Neuronal stem cell (in vitro differentiated cells): ENCODE measurements around the gene STAT6.

Experiments
- DNase-seq: peaks from one replicate; pipeline ENCODE4 v3.0.0-alpha.2; 2013; ENCODE audit warnings: low spot score
- H2AFZ ChIP-seq: one replicate; pipeline ENCODE4 v1.6.1; 2013; ENCODE audit warnings: mild to moderate bottlenecking, low read length, inconsistent platforms
- H2AK5ac ChIP-seq: 2 replicates; pipeline ENCODE4 v1.6.1; 2013; ENCODE audit warnings: low read depth, mild to moderate bottlenecking, inconsistent platforms, low read length, moderate library complexity, mixed read lengths
- H2BK120ac ChIP-seq: 2 replicates; pipeline ENCODE4 v1.6.1; 2013; ENCODE audit warnings: low read depth, mild to moderate bottlenecking, inconsistent platforms, low read length, moderate library complexity, mixed read lengths
- H2BK12ac ChIP-seq: one replicate; pipeline ENCODE4 v1.6.1; 2013; ENCODE audit warnings: low read length, inconsistent platforms
- H2BK15ac ChIP-seq: 2 replicates; pipeline ENCODE4 v1.6.1; 2013; ENCODE audit warnings: mild to moderate bottlenecking, low read length, inconsistent platforms, mixed read lengths
- H2BK5ac ChIP-seq: one replicate; pipeline ENCODE4 v1.6.1; 2013; ENCODE audit warnings: inconsistent platforms, mild to moderate bottlenecking, low read length, moderate library complexity
- H3K14ac ChIP-seq: one replicate; pipeline ENCODE4 v1.6.1; 2013; ENCODE audit warnings: low read length, inconsistent platforms
- H3K18ac ChIP-seq: 2 replicates; pipeline ENCODE4 v1.6.1; 2013; ENCODE audit warnings: low read length, inconsistent platforms
- H3K23ac ChIP-seq: 2 replicates; pipeline ENCODE4 v1.6.1; 2013; ENCODE audit warnings: low read depth, mild to moderate bottlenecking, mixed read lengths, low read length, inconsistent platforms; ENCODE audit not compliant: poor library complexity
- H3K27ac ChIP-seq: replicated peaks from 3 replicates; pipeline ENCODE4 v1.5.1; 2013; ENCODE audit warnings: low read length, inconsistent platforms
- H3K27me3 ChIP-seq, 3 experiments: 2 replicates each; pipeline ENCODE4 v1.6.1; 2013; ENCODE audit warnings: low read length in 3 of 3, mild to moderate bottlenecking in 2 of 3, inconsistent platforms in 1 of 3, low read depth in 1 of 3, mixed read lengths in 1 of 3, moderate library complexity in 1 of 3; ENCODE audit not compliant: control insufficient read depth in 3 of 3, insufficient read depth in 3 of 3
- H3K36me3 ChIP-seq, 2 donors: replicated peaks in 1 of 2; 2 replicates each; pipeline ENCODE4 v1.6.1; 2013; ENCODE audit warnings: low read length in 2 of 2; ENCODE audit not compliant: control insufficient read depth in 2 of 2, insufficient read depth in 2 of 2
- H3K4ac ChIP-seq: 2 replicates; pipeline ENCODE4 v1.6.1; 2013; ENCODE audit warnings: inconsistent platforms, mild to moderate bottlenecking, low read length, moderate library complexity
- H3K4me1 ChIP-seq, 2 donors: 1 replicate in 1 of 2; 2 replicates in 1 of 2; pipeline ENCODE4 v1.6.1; 2013; ENCODE audit warnings: low read length in 2 of 2, low read depth in 1 of 2; ENCODE audit not compliant: control insufficient read depth in 2 of 2, insufficient read depth in 1 of 2
- H3K4me2 ChIP-seq: one replicate; pipeline ENCODE4 v1.6.1; 2013; ENCODE audit warnings: mild to moderate bottlenecking, low read length, inconsistent platforms; ENCODE audit not compliant: insufficient read depth, poor library complexity, severe bottlenecking
- H3K4me3 ChIP-seq, 2 donors: 2 replicates each; pipeline ENCODE4 v1.5.1; 2013; ENCODE audit warnings: low read length in 2 of 2, mild to moderate bottlenecking in 2 of 2, inconsistent platforms in 1 of 2, moderate library complexity in 1 of 2
- H3K79me1 ChIP-seq: one replicate; pipeline ENCODE4 v1.6.1; 2013; ENCODE audit warnings: low read depth, mild to moderate bottlenecking, inconsistent platforms, low read length, moderate library complexity
- H3K9ac ChIP-seq: one replicate; pipeline ENCODE4 v1.6.1; 2013; ENCODE audit warnings: mild to moderate bottlenecking, low read depth, low read length, inconsistent platforms; ENCODE audit not compliant: poor library complexity
- H3K9me3 ChIP-seq, 2 donors: replicated peaks in 1 of 2; 2 replicates each; pipeline versions ENCODE3 to v1.6.1; 2013; ENCODE audit warnings: low read length in 2 of 2, mild to moderate bottlenecking in 2 of 2, inconsistent platforms in 1 of 2, low read depth in 1 of 2, mixed read lengths in 1 of 2, moderate library complexity in 1 of 2; ENCODE audit not compliant: control insufficient read depth in 2 of 2, insufficient read depth in 1 of 2
- H4K8ac ChIP-seq: one replicate; pipeline ENCODE4 v1.6.1; 2013; ENCODE audit warnings: low read depth, mild to moderate bottlenecking, inconsistent platforms, low read length, moderate library complexity
- H4K91ac ChIP-seq: one replicate; pipeline ENCODE4 v1.6.1; 2013; ENCODE audit warnings: low read length, low read depth, mild to moderate bottlenecking, inconsistent platforms; ENCODE audit not compliant: poor library complexity
- WGBS, 2 donors: extraction: QIAGEN DNeasy Blood & Tissue Kit; methylation state at CpG; one replicate each; pipeline ENCODE4 v1.1.7; 2013; ENCODE audit warnings: missing lambda C conversion rate in 2 of 2, mixed read lengths in 1 of 2; ENCODE audit not compliant: insufficient read length in 2 of 2, insufficient replicate concordance in 1 of 2; ENCODE audit errors: extremely low coverage in 2 of 2; 5-methylcytosine and 5-hydroxymethylcytosine counted together

The STAT6 gene

GRCh38 chr12:57158665-57159064, 47.5 kb upstream of the STAT6 start:
- H3K9me3 ChIP-seq: no peaks in the 10 kb centered on the region
- no peaks in the 10 kb centered on the region for H3K79me1 ChIP-seq
- no peak overlapping the region for H2BK120ac ChIP-seq
- no peak for DNase-seq
- peak overlapping the region; percentile 34 for H3K9ac ChIP-seq
- peaks cover 71 to 100% of the 10 kb centered on the region in 2 donors for H3K36me3 ChIP-seq
- H2BK15ac ChIP-seq: no peak overlapping the region
- H4K91ac ChIP-seq: no peak overlapping the region
- H3K27me3 ChIP-seq: no peaks in the 10 kb centered on the region
- no peak overlapping the region for H3K4ac ChIP-seq
- no peak overlapping the region for H2AFZ ChIP-seq
- H2AK5ac ChIP-seq: no peak overlapping the region
- peaks cover 1 to 3% of the 10 kb centered on the region in 2 donors for H3K4me1 ChIP-seq
- peak overlapping the region; percentile 47 for H3K23ac ChIP-seq
- H2BK12ac ChIP-seq: no peak overlapping the region
- no peak overlapping the region for H3K18ac ChIP-seq
- no peak overlapping the region for H3K4me2 ChIP-seq
- WGBS, 2 donors: no CpG with 5 or more reads among the region's 4 CpGs
- no peak overlapping the region for H3K4me3 ChIP-seq
- H2BK5ac ChIP-seq: peak overlapping the region; percentile 45
- no peak overlapping the region for H4K8ac ChIP-seq
- H3K27ac ChIP-seq: no peak overlapping the region
- H3K14ac ChIP-seq: no peak overlapping the region

DNA sequence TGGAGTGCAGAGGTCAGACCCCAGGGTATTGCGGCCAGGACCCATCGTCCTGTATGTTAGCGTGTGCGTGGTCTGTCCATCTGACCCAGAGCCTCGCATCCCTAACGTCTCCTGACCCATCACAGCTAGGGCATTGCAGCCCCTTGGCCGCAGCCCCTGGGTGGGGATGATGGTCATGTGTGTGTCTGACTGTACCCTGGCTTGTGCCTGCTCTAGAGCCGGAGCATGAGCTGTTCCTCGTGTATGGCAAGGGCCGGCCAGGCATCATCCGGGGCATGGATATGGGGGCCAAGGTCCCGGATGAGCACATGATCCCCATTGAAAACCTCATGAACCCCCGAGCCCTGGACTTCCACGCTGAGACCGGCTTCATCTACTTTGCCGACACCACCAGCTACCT, 47.0 kb upstream of the STAT6 start:
- Histone ChIP-seq H2BK120ac (no peak overlapping the region), H3K27me3 (no peaks in the 10 kb centered on the region), H2BK5ac (peak overlapping the region; percentile 45), H3K23ac (peak overlapping the region; percentile 47), H3K4ac (no peak overlapping the region), H2BK15ac (no peak overlapping the region), H2AFZ (no peak overlapping the region), H4K8ac (no peak overlapping the region), H3K27ac (no peak overlapping the region), H3K36me3 (peaks cover 73 to 98% of the 10 kb centered on the region in 2 donors), H3K9ac (peak overlapping the region; percentile 34), H3K79me1 (no peaks in the 10 kb centered on the region), H3K4me3 (no peak overlapping the region), H3K9me3 (no peaks in the 10 kb centered on the region), H3K4me2 (no peak overlapping the region), H3K14ac (no peak overlapping the region), H4K91ac (peak overlapping the region; percentile 39), H3K18ac (no peak overlapping the region), H2AK5ac (no peak overlapping the region), H2BK12ac (no peak overlapping the region), H3K4me1 (peaks cover 1 to 3% of the 10 kb centered on the region in 2 donors)
- no CpG with 5 or more reads among the region's 16 CpGs for WGBS, 2 donors
- no peak for DNase-seq

- no peak for DNase-seq
- peak overlapping the region; percentile 2 for H3K9ac ChIP-seq
- no peak overlapping the region for H4K91ac ChIP-seq
- no peak overlapping the region for H3K18ac ChIP-seq
- H2BK12ac ChIP-seq: no peak overlapping the region
- H2BK15ac ChIP-seq: no peak overlapping the region
- H3K4me2 ChIP-seq: no peak overlapping the region
- no peak overlapping the region for H2AK5ac ChIP-seq
- no peak overlapping the region for H3K27ac ChIP-seq
- peaks cover 72 to 98% of the 10 kb centered on the region in 2 donors for H3K36me3 ChIP-seq
- no CpG with 5 or more reads among the region's 5 CpGs for WGBS, 2 donors
- no peak overlapping the region for H2BK120ac ChIP-seq
- no peak overlapping the region for H3K4me3 ChIP-seq
- H3K4me1 ChIP-seq: peaks cover 1 to 3% of the 10 kb centered on the region in 2 donors
- no peaks in the 10 kb centered on the region for H3K9me3 ChIP-seq
- H3K79me1 ChIP-seq: no peaks in the 10 kb centered on the region
- H3K4ac ChIP-seq: no peak overlapping the region
- H3K27me3 ChIP-seq: no peaks in the 10 kb centered on the region
- H3K23ac ChIP-seq: no peak overlapping the region
- peak overlapping the region; percentile 45 for H2BK5ac ChIP-seq
- H3K14ac ChIP-seq: no peak overlapping the region
- H4K8ac ChIP-seq: no peak overlapping the region
- no peak overlapping the region for H2AFZ ChIP-seq
Measured at GRCh38 chr12:57157588-57158173, 46.5 kb upstream of the STAT6 start.

GRCh38 chr12:57156701-57157403, 45.7 kb upstream of the STAT6 start:
- H3K9ac ChIP-seq: no peak overlapping the region
- H3K79me1 ChIP-seq: no peaks in the 10 kb centered on the region
- no peak overlapping the region for H3K14ac ChIP-seq
- WGBS, 2 donors: no CpG with 5 or more reads among the region's 16 CpGs
- H3K27ac ChIP-seq: no peak overlapping the region
- no peak overlapping the region for H3K4me2 ChIP-seq
- no peak overlapping the region for H2BK5ac ChIP-seq
- no peak overlapping the region for H2BK12ac ChIP-seq
- no peak overlapping the region for H2BK15ac ChIP-seq
- no peak overlapping the region for H3K4ac ChIP-seq
- no peaks in the 10 kb centered on the region for H3K9me3 ChIP-seq
- peaks cover 1 to 3% of the 10 kb centered on the region in 2 donors for H3K4me1 ChIP-seq
- H3K18ac ChIP-seq: peak overlapping the region; percentile 22
- no peak overlapping the region for H4K91ac ChIP-seq
- no peak for DNase-seq
- no peak overlapping the region for H2AK5ac ChIP-seq
- peaks cover 64 to 98% of the 10 kb centered on the region in 2 donors for H3K36me3 ChIP-seq
- no peak overlapping the region for H2BK120ac ChIP-seq
- no peak overlapping the region for H4K8ac ChIP-seq
- H3K23ac ChIP-seq: no peak overlapping the region
- H3K4me3 ChIP-seq: no peak overlapping the region
- H2AFZ ChIP-seq: no peak overlapping the region
- H3K27me3 ChIP-seq: no peaks in the 10 kb centered on the region
